IMR-90 (cell line): ENCODE results near the gene TCF7. TPM values are rescaled to one million over a fixed set of nuclear protein-coding genes. Genes with fewer than 3 reads are reported as not detected.

Experiments used
- ATAC-seq: fragments of 200-7000 bp; cut with Tn5 transposase; 2 replicates; pipeline ENCODE4 v1.9.1; 2020; ENCODE audit warnings: low read depth, mild to moderate bottlenecking, moderate library complexity
- BruUV-seq: library from RNA; stranded (reverse); fragments of 400-500 nt; replicated peaks from 2 replicates; lab custom pipeline; 2021; lab: Mats Ljungman, UMichigan
- CTCF ChIA-PET: fragments of 300-600 bp; formaldehyde crosslinking; extraction: SDS; loops from one replicate; lab custom pipeline; 2021; ENCODE audit warnings: antibody characterized with exemption; lab: Yijun Ruan, JAX
- POLR2A ChIA-PET: fragments of 300-600 bp; sonication (Branson Sonifier 250); formaldehyde crosslinking; loops from one replicate; lab custom pipeline; 2022; ENCODE audit warnings: antibody characterized with exemption; ENCODE audit not compliant: unreplicated experiment; lab: Charles Lee
- DNase-seq: peaks from one replicate; pipeline ENCODE4 v3.0.0; 2013
- H2AFZ ChIP-seq: replicated peaks from 2 replicates; pipeline ENCODE3; 2013; ENCODE audit warnings: low read length, mild to moderate bottlenecking; ENCODE audit not compliant: poor library complexity
- H2AK5ac ChIP-seq: 2 replicates; pipeline ENCODE4 v1.6.1; 2013; ENCODE audit warnings: low read depth, low read length, inconsistent platforms
- H2AK9ac ChIP-seq: replicated peaks from 2 replicates; pipeline ENCODE3; 2013; ENCODE audit warnings: mild to moderate bottlenecking, low read depth, low read length, moderate library complexity; ENCODE audit not compliant: poor library complexity
- H2BK120ac ChIP-seq: 2 replicates; pipeline ENCODE4 v1.6.1; 2013; ENCODE audit warnings: low read depth, low read length, inconsistent platforms
- H2BK15ac ChIP-seq: 3 replicates; pipeline ENCODE4 v1.6.1; 2013; ENCODE audit warnings: low read depth, low read length, inconsistent platforms
- H2BK20ac ChIP-seq: 2 replicates; pipeline ENCODE4 v1.6.1; 2013; ENCODE audit warnings: low read depth, mild to moderate bottlenecking, inconsistent platforms, low read length, moderate library complexity
- H2BK5ac ChIP-seq: 2 replicates; pipeline ENCODE4 v1.6.1; 2013; ENCODE audit warnings: mild to moderate bottlenecking, low read depth, low read length, inconsistent platforms; ENCODE audit not compliant: poor library complexity, severe bottlenecking
- H3K14ac ChIP-seq: replicated peaks from 2 replicates; pipeline ENCODE4 v1.6.1; 2013; ENCODE audit warnings: low read depth, low read length, inconsistent platforms
- H3K18ac ChIP-seq: 2 replicates; pipeline ENCODE4 v1.6.1; 2013; ENCODE audit warnings: low read depth, low read length, control low read depth
- H3K23ac ChIP-seq: 2 replicates; pipeline ENCODE4 v1.6.1; 2013; ENCODE audit warnings: low read depth, low read length, inconsistent platforms
- H3K27ac ChIP-seq: 2 replicates; pipeline ENCODE4 v1.5.1; 2013; ENCODE audit warnings: mild to moderate bottlenecking, control low read depth, low read length; ENCODE audit not compliant: insufficient read depth
- H3K27me3 ChIP-seq: 2 replicates; pipeline ENCODE4 v1.6.1; 2013; ENCODE audit warnings: low read length; ENCODE audit not compliant: control insufficient read depth, insufficient read depth
- H3K36me3 ChIP-seq: 2 replicates; pipeline ENCODE4 v1.6.1; 2013; ENCODE audit warnings: low read length, mixed read lengths; ENCODE audit not compliant: control insufficient read depth, insufficient read depth
- H3K4ac ChIP-seq: 2 replicates; pipeline ENCODE4 v1.6.1; 2013; ENCODE audit warnings: low read depth, low read length, inconsistent platforms
- H3K4me1 ChIP-seq: 2 replicates; pipeline ENCODE4 v1.6.1; 2013; ENCODE audit warnings: low read length, mixed read lengths; ENCODE audit not compliant: control insufficient read depth, insufficient read depth
- H3K4me2 ChIP-seq: 2 replicates; pipeline ENCODE4 v1.6.1; 2013; ENCODE audit warnings: low read depth, mild to moderate bottlenecking, control low read depth, low read length, moderate library complexity
- H3K4me3 ChIP-seq: 2 replicates; pipeline ENCODE4 v1.5.1; 2013; ENCODE audit warnings: low read depth, mild to moderate bottlenecking, control low read depth, low read length, moderate library complexity; ENCODE audit not compliant: insufficient read depth
- H3K56ac ChIP-seq: 2 replicates; pipeline ENCODE4 v1.6.1; 2013; ENCODE audit warnings: low read length, inconsistent platforms; ENCODE audit not compliant: insufficient read depth; ENCODE audit errors: extremely low read depth
- H3K79me1 ChIP-seq, 2 experiments: 2 replicates each; pipeline ENCODE4 v1.6.1; 2013; ENCODE audit warnings: low read length in 2 of 2, inconsistent platforms in 1 of 2, low read depth in 1 of 2
- H3K9ac ChIP-seq: 2 replicates; pipeline ENCODE4 v1.6.1; 2013; ENCODE audit warnings: low read depth, low read length, control low read depth
- H3K9me1 ChIP-seq: 2 replicates; pipeline ENCODE4 v1.6.1; 2013; ENCODE audit warnings: low read length, inconsistent platforms; ENCODE audit not compliant: insufficient read depth
- H3K9me3 ChIP-seq: 2 replicates; pipeline ENCODE4 v1.6.1; 2013; ENCODE audit warnings: low read length; ENCODE audit not compliant: control insufficient read depth, insufficient read depth
- H4K20me1 ChIP-seq: 2 replicates; pipeline ENCODE4 v1.6.1; 2013; ENCODE audit warnings: low read length, inconsistent platforms; ENCODE audit not compliant: insufficient read depth
- H4K5ac ChIP-seq: 2 replicates; pipeline ENCODE4 v1.6.1; 2013; ENCODE audit warnings: mild to moderate bottlenecking, low read depth, low read length, control low read depth
- H4K8ac ChIP-seq, 2 experiments: 2 replicates each; pipeline ENCODE4 v1.6.1; 2013; ENCODE audit warnings: low read depth in 2 of 2, low read length in 2 of 2, control low read depth in 1 of 2, inconsistent platforms in 1 of 2
- H4K91ac ChIP-seq: 2 replicates; pipeline ENCODE4 v1.6.1; 2013; ENCODE audit warnings: low read depth, low read length, inconsistent platforms; ENCODE audit not compliant: insufficient read depth
- BHLHE40 ChIP-seq: fragments of 150-350 bp; IDR thresholded peaks from 2 replicates; pipeline ENCODE4 v1.6.1; 2016; ENCODE audit warnings: mild to moderate bottlenecking, low read depth, low read length
- CEBPB ChIP-seq: IDR thresholded peaks from 2 replicates; pipeline ENCODE4 v1.6.1; 2012; ENCODE audit warnings: low read depth, low read length, improper control_type of control experiment
- CHD1 ChIP-seq: IDR thresholded peaks from 2 replicates; pipeline ENCODE4 v1.6.1; 2012; ENCODE audit warnings: low read depth, low read length, improper control_type of control experiment
- CTCF ChIP-seq: conservative IDR thresholded peaks from 2 replicates; pipeline ENCODE4 v1.5.1; 2012; ENCODE audit warnings: mild to moderate bottlenecking, low read depth, low read length, improper control_type of control experiment
- FOS ChIP-seq: fragments of 150-350 bp; IDR thresholded peaks from 2 replicates; pipeline ENCODE4 v1.6.1; 2016; ENCODE audit warnings: low read depth, low read length
- MAFK ChIP-seq: IDR thresholded peaks from 2 replicates; pipeline ENCODE4 v1.6.1; 2012; ENCODE audit warnings: low read depth, low read length, improper control_type of control experiment
- MAZ ChIP-seq: IDR thresholded peaks from 2 replicates; pipeline ENCODE4 v1.6.1; 2012; ENCODE audit warnings: low read depth, mild to moderate bottlenecking, low read length, improper control_type of control experiment, moderate library complexity, borderline replicate concordance
- MXI1 ChIP-seq: IDR thresholded peaks from 2 replicates; pipeline ENCODE4 v1.6.1; 2012; ENCODE audit warnings: low read depth, mild to moderate bottlenecking, low read length, moderate library complexity, borderline replicate concordance
- NFE2L2 ChIP-seq: fragments of 150-350 bp; IDR thresholded peaks from 2 replicates; pipeline ENCODE4 v1.6.1; 2016; ENCODE audit warnings: low read depth, mild to moderate bottlenecking, low read length
- POLR2A ChIP-seq: IDR thresholded peaks from 2 replicates; pipeline ENCODE4 v1.6.1; 2012; ENCODE audit warnings: mild to moderate bottlenecking, low read depth, low read length
- RAD21 ChIP-seq: IDR thresholded peaks from 2 replicates; pipeline ENCODE4 v1.6.1; 2012; ENCODE audit warnings: low read length, improper control_type of control experiment
- RCOR1 ChIP-seq: IDR thresholded peaks from 2 replicates; pipeline ENCODE4 v1.6.1; 2012; ENCODE audit warnings: mild to moderate bottlenecking, low read length, improper control_type of control experiment; ENCODE audit not compliant: insufficient replicate concordance
- RFX5 ChIP-seq: IDR thresholded peaks from 2 replicates; pipeline ENCODE4 v1.8.0; 2012; ENCODE audit warnings: low read depth, mild to moderate bottlenecking, low read length, moderate library complexity
- SMC3 ChIP-seq: fragments of 150-350 bp; IDR thresholded peaks from 2 replicates; pipeline ENCODE4 v1.6.1; 2016; ENCODE audit warnings: low read depth, mild to moderate bottlenecking, antibody characterized with exemption, low read length, moderate library complexity
- WGBS, 2 experiments: methylation state at CpG; one replicate each; pipeline versions ENCODE4 v1.1.5 to v1.1.7; 2013; ENCODE audit warnings: missing lambda C conversion rate in 2 of 2; ENCODE audit not compliant: insufficient read length in 1 of 2; ENCODE audit errors: extremely low coverage in 2 of 2; 5-methylcytosine and 5-hydroxymethylcytosine counted together
- dilution Hi-C: fragments of 300-500 bp; cut with HindIII; formaldehyde crosslinking; loops from one replicate; pipeline ENCODE4 v1.14.3; 2018; ENCODE audit warnings: low sequenced_read_pairs; ENCODE audit not compliant: unreplicated experiment
- in situ Hi-C: fragments of 300-500 bp; cut with MboI; formaldehyde crosslinking; loops from 3 replicates; pipeline ENCODE4 v1.14.3; 2019; ENCODE audit warnings: low sequenced_read_pairs, inconsistent platforms, mixed read lengths
- intact Hi-C: fragments of 100-400 bp; cut with micrococcal nuclease; formaldehyde crosslinking; loops from 2 replicates; pipeline ENCODE4 v1.10.0; 2022
- polyA plus RNA-seq, 3 experiments: library from polyadenylated mRNA; depleted of rRNA; stranded (reverse); fragments of >200 nt; gene quantifications; 2 replicates each; pipeline ENCODE4 v1.2.3, GENCODE V29; 2012; ENCODE audit warnings: low replicate concordance in 1 of 3
- total RNA-seq: library from RNA; depleted of rRNA; stranded (reverse); fragments of >200 nt; gene quantifications from 2 replicates; pipeline ENCODE4 v1.2.3, GENCODE V29; 2012
- TF ChIP-seq, protein P1 (sequence below): fragments of 150-350 bp; IDR thresholded peaks from 2 replicates; pipeline ENCODE4 v1.6.1; 2017; ENCODE audit warnings: mild to moderate bottlenecking, antibody characterized with exemption, low read length, low read depth
- TF ChIP-seq, protein P2 (sequence below): fragments of 150-350 bp; IDR thresholded peaks from 2 replicates; pipeline ENCODE4 v1.6.1; 2016; ENCODE audit warnings: low read depth, mild to moderate bottlenecking, low read length, moderate library complexity, borderline replicate concordance

TCF7 gene
- total and polyA plus RNA-seq, 2 of the 4 experiments (the other 2 are of a cell fraction), result 1.3 to 3.4 TPM

DNA sequence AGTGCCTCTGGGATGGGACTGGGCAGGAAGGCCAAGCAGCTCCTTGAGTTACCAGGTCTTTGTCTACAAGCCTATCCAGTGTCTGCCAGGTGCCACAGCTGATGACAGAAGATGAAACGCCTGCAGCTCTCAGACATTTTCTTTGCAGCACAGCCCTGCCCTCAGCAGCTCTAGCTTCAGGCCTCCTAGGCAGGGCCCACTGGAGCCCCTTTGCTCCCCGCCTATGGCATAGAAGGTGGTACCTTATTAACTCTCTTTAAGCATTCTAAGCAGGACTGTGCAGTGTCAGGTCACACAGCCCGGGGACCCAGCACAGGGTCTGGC is 63.6 kb downstream of the TCF7 start:
- TF ChIP-seq CEBPB (no peak), SMC3 (no peak), RCOR1 (no peak), MXI1 (no peak), POLR2A (no peak), BHLHE40 (no peak), MAFK (no peak), CHD1 (no peak), CTCF (no peak), FOS (no peak), NFE2L2 (no peak), MAZ (no peak), RAD21 (no peak), RFX5 (no peak)
- TF ChIP-seq, protein P1, sequence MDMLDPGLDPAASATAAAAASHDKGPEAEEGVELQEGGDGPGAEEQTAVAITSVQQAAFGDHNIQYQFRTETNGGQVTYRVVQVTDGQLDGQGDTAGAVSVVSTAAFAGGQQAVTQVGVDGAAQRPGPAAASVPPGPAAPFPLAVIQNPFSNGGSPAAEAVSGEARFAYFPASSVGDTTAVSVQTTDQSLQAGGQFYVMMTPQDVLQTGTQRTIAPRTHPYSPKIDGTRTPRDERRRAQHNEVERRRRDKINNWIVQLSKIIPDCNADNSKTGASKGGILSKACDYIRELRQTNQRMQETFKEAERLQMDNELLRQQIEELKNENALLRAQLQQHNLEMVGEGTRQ, result no peak
- TF ChIP-seq, protein P2, sequence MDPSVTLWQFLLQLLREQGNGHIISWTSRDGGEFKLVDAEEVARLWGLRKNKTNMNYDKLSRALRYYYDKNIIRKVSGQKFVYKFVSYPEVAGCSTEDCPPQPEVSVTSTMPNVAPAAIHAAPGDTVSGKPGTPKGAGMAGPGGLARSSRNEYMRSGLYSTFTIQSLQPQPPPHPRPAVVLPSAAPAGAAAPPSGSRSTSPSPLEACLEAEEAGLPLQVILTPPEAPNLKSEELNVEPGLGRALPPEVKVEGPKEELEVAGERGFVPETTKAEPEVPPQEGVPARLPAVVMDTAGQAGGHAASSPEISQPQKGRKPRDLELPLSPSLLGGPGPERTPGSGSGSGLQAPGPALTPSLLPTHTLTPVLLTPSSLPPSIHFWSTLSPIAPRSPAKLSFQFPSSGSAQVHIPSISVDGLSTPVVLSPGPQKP, result no peak
- peaks cover 12 to 25% of the 10 kb centered on the region in 2 experiments for H3K79me1 ChIP-seq
- peaks cover 36% of the 10 kb centered on the region for H4K20me1 ChIP-seq
- H2AFZ ChIP-seq, result no peak overlapping the region
- H2BK5ac ChIP-seq, result no peak overlapping the region
- no peaks in the 10 kb centered on the region; the same call in 1 of the 2 replicates for H3K4me1 ChIP-seq
- no CpG with 5 or more reads among the region's 3 CpGs for WGBS, 2 experiments
- no peak overlapping the region for H3K9ac ChIP-seq
- H2AK5ac ChIP-seq, result no peak overlapping the region
- H3K36me3 ChIP-seq, result peaks cover 4% of the 10 kb centered on the region; the same call in 1 of the 2 replicates
- DNase-seq (no peak), ATAC-seq (no peak)
- no peaks in the 10 kb centered on the region for H3K27me3 ChIP-seq
- no peak overlapping the region for H3K4me2 ChIP-seq
- peak overlapping the region; percentile 95 to 100; a peak in 2 of 4 replicates for H4K8ac ChIP-seq
- no peak overlapping the region for H4K91ac ChIP-seq
- H3K18ac ChIP-seq, result no peak overlapping the region
- CTCF ChIA-PET, result interaction anchor here (1.0 to 1.1 kb wide), 3 partner anchors 24 to 111 kb away, joined by 3 read pairs; partner anchors contain the start of gene PPP2CA
- H3K14ac ChIP-seq, result no peak overlapping the region
- dilution Hi-C loops, result no loop called here
- no peak overlapping the region for H2BK15ac ChIP-seq
- no peak overlapping the region for H2BK20ac ChIP-seq
- H3K4me3 ChIP-seq, result no peak overlapping the region
- no peak overlapping the region for H2BK120ac ChIP-seq
- H3K56ac ChIP-seq, result no peak overlapping the region
- H3K23ac ChIP-seq, result no peak overlapping the region
- POLR2A ChIA-PET, result no interaction called here
- no peaks in the 10 kb centered on the region for H3K9me3 ChIP-seq
- intact Hi-C loops, result no loop called here
- H3K4ac ChIP-seq, result no peak overlapping the region
- peaks cover 6% of the 10 kb centered on the region; the same call in 1 of the 2 replicates for H3K9me1 ChIP-seq
- H3K27ac ChIP-seq, result no peak overlapping the region
- no peak overlapping the region for H2AK9ac ChIP-seq
- in situ Hi-C loops, result no loop called here
- H4K5ac ChIP-seq, result 0 out of 2 replicates have a peak overlapping the region, but pooled peaks have one; percentile 99
- no TSS peak for BruUV-seq
